NCI-H345 treated with DMSO at 0.1 percent for 48 hours (cell line): Measurements from ENCODE around the gene PPM1A.

ENCODE experiments used
- DNase-seq: peaks from one replicate; lab custom pipeline; 2025; ENCODE audit not compliant: unreplicated experiment; lab: John Stamatoyannopoulos, UW

The PPM1A gene

DNA sequence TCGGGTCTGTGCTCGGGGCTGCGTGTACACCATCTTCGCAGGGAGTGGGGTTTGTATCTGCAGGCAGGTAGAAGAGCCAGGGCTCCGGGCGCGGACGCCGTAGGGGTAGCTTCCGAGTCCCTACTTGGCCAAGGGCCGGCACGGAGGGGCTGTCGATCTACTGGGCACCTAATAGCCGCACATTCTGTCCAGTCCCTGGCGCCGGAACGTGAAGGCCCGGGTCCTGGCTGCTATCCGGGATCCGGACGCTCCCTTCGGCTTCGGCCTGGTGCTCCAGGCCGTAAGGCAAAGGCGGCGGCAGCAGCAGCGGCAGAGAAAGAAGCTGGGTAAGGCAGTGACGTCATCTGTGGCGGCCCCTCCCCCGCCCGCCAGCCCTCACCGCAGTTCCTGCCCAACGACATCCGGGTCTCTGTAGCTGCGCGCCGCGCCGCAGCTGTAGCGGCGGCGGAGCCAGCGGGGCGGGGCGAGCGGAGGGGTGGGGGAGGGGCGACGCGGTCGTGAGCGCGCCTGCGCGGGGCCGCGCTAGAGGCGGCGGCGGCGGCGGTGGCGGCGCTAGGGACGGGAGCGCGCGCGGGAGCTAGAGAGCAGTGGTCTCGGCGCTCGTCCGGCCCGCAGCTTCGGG, at the start of gene PPM1A:
TSS of gene PPM1A (plus strand) at position 525 of the 622 bp plus-strand sequence. CDS start 33,483 bp downstream, outside the sequence.
- peak; percentile 92 for DNase-seq

DNA sequence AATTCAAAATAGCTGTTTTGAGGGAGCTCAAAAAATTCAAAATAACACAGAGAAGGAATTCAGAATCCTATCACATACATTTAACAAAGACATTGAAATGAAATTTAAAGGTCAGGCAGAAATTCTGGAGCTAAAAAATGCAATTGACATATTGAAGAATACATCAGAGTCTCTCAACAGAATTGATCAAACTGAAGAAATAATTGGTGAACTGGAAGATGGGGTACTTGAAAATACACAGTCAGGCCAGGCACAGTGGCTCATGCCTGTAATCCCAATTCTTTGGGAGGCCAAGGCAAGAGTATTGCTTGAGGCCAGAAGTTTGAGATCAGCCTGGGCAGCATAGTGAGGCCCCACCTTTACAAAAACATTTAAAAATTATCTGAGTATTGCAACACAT, 49.7 kb upstream of the PPM1A start:
- no peak for DNase-seq

DNA sequence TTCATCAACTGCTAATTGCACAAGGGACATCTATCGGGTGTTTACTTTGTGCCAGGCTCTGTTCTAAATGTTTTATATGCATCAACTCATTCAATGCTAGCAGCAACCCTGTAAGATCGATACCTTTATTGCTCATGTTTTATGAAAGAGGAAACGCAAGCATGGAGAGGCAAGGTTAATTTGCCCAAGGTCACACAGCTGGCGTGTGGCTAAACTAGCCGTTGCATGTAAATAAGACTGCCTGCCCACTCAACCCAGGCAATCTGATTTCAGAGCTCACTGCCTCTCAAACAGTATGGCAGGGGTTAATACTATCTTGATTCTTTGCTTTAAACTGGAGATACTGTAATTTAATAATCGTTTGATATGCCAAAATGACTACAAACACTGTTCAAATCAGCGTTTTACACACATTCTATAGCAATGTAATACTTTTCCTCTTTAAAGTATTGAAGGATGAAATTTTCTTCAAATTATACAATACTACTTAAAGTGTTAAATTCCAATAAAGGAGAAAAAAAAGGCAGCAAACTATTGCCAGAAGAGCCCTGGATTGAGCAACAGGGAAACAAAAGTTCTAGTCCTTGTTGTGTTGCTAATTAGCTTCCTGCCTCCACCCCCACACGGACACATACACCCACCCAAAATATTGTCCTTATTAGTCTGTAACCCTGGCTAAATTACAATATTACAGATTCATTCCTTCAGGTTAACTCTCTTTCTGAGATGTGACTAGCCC, 44.7 kb upstream of the PPM1A start:
- no peak for DNase-seq

DNA sequence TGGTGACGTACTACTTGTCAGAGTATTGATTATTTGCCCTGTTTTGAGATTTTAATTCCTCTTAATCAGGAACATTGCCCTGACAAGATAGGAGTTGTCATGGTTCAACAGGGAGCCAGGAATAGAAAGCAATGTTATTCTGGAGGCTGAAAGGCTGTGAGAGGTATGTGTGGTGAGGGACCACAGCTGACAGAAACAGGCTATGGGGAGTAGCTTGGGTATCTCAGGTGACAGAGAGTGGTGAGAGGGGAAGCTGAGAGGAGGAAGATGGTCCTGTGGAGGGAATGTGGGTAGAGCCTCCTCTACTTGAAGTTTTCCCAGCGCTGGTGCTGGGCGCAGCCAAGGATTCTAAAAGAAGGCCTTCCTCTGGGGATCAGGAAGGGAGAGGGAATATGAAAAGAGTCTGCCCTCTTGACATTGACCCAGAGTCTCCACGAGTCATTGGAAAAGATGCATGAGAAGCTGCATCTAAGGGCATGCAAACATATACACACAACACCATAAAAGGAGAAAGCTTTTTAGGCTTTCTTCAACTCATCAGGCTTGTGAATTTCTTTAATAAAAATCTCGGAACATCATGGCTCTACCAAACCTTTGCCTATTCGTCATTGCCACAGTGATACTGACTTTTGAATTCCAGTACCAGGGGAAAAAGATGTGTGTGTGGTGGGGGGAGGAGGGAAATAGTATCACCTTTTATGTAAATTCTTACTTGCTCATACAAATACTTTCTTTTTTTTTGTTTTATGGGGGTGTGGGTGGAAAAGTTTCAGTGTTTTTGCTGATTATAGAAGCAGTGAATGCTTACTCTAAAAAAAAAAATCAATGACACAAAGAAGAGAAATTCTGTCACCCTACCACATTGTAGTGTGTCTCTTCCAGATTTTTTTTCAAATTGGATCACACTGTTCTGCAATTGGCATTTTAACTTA, 43.9 kb upstream of the PPM1A start:
- DNase-seq = no peak

DNA sequence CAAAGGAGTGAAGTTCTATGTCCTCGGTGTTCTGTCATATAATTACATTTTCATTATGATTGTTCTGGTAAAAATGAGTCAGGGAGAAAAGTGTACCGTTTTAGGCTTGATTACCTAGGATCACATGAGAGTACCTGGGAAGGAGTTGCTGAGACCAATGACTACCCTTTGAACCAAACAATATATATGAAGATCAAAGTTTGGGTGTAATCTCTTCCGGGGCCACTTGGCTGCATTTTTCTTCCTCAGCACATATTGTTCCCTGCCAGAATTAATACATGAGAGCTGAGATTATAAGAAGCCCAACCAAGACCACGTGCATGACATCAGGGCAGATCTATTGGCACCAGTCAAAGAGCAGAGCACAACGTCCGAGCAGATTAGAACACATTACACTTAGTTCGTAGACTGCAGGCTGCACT, 42.8 kb upstream of the PPM1A start:
- no peak for DNase-seq

DNA sequence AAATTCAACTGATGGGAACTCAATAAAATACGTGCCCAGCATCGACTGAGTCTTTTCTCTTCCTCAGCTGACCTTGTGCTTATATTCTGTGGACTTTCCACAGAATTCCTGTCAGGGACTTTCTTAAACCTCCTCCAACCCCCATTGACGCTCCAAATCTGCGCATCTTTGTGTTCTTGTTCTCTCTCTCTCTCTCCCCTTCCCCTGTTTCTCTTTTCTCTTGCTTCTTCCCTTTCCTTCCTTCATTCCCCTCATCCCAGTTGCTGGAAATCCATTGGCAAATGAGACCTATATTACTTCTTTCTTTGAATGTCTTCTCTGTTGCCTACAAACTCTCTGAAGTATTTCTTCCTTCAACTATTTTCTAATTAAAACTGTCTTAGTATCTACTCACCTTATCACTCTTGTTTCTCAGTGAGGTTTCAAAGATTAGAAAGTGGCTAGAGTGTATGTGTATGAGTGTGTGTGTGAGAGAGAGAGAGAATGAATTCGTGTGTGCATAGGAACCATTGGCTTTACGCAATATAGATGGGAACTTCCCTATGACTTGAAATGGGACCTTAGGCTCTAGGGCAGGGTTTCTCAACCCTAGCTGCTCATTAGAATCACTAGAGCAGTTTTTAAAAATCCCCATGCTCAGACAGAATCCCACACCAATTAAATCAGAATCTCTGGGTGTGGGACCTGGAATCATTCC, 42.0 kb upstream of the PPM1A start:
- DNase-seq = no peak

DNA sequence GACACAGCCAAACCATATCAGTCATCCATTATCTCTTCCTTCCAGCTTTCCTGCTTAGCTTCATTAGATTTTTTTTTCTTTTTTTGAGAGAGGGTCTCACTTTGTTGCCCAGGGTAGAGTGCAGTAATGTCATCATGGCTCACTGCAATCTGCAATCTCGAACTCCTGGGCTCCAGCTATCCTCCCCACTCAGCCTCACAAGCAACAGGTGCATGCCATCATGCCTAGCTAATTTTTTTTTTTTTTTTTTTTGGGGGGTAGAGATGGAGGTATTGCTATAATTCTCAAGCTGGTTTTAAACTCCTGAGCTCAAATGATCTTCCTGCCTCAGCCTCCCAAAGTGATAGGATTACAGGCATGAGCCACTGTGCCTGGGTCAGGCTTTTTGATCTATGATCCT, 38.3 kb upstream of the PPM1A start:
- DNase-seq = no peak

DNA sequence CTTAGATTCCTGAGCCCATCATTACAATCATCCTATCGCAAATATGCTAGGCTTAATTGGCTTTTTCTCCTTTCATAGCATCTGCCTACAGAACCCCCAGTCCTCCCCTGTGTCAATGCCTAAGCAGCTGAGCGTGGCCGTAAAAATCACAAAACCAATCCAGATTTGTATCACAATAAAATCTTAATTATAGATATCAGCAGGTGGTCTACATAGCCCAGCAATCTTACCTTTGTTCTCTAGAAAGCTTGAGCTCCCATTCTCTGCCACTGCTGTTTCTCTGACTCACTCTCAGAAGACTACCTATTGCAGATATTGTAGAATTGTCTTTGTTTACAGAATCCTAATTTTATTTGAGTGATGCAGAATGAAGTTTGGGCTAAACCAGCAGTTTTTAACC, 37.9 kb upstream of the PPM1A start:
- DNase-seq = no peak

DNA sequence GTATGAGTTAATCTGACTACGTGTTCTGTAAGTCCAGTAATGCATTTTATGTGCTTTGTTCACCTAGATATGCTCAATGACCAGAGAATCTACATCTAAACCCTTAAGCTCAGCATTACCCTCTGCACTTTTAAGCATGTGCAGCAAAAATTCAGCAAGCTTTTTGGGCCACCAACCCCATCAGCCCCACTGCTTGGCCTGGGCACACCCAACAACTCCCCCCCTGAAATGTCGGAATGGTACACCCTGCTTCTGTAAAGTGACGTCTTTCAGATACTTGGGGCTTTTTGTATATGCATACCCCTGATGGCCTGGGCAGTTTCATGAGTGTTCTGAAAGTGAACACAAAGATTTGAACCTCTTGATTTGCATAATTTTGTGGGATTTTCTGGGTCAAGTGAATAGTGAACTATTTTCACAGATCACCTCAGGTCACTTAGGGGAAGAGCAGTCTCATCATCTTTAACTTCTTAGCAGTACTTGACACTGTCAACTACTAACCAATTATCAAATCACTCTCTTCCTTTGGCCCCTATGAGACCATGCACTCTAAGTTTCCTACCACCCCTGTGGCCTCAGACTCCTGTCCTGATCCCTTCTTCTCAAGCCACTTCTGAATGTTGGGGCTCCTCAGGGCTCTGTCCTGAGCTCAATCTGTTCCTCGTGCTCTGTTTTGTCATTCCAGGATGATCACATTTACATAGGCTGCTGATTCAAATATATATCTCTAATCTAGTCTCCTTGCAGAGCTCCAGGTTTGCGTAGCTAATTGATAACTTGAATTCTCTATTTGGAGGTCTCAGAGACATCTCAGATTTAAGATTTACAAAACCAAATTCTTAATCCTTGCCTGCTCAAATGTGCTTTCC, 36.3 kb upstream of the PPM1A start:
- DNase-seq = no peak

DNA sequence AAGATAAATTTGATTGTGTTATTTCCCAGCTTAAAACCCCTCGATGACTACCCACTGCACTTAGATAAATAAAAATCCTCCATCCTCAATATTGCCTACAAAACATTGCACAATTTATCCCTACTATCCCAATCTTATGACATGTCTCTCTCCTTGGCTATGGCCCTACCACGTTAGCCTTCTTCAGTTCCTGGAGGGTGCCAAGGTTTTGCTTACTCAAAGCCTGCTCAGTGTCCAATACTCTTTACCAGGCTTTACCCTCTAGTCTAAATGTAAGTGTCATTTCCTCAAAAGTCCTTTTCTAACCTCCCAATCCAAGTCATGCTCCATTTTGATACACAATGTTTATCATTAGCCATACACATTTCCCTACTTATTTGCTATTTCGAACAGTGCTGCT, 35.0 kb upstream of the PPM1A start:
- no peak for DNase-seq

DNA sequence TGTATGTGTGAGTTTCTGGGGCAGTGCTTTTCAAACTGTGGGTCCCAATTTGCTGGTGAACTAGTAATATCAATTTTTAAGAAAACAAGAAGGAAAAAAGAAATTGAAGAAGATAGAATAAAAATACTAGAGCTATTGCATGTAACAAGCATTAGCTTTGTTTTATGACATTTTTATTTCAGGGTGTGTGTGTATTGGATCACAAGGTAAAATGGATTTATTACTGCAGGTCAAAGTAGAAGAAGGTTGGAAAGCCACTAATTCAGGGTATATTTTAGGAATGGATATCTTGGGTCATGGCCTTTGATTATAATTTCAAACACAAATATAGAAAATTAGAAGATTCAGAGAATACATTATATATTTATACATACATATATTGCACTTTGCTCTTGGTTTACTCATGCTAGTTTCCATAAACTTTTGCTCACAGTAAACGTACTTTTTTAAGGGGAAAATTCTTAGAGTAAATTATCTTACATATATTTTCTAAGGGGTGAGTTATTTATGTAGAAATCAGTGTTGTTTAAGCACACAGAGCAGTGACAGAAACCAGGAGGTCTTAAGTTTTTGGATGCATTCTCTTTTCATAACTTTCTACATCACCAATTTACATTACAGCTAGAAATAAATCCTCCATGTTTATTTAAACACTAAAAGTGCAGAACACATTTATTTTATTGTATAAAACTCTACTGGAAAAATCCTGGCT, 34.5 kb upstream of the PPM1A start:
- DNase-seq = no peak

DNA sequence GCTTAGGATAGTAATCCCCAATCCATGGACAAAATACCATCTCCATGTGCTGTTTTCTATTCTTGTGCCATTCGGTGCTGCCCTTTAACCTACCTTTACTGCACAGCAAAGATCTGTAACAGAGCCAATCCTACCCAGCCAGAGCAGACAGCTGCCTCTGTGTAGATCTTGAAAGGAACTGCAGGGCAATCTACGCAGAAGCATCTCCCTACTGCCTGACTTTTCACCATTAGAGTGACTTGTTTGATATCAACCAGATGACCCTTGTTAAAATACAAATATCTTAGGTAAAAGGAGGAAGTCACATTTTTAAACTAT, 33.9 kb upstream of the PPM1A start:
- DNase-seq = no peak

DNA sequence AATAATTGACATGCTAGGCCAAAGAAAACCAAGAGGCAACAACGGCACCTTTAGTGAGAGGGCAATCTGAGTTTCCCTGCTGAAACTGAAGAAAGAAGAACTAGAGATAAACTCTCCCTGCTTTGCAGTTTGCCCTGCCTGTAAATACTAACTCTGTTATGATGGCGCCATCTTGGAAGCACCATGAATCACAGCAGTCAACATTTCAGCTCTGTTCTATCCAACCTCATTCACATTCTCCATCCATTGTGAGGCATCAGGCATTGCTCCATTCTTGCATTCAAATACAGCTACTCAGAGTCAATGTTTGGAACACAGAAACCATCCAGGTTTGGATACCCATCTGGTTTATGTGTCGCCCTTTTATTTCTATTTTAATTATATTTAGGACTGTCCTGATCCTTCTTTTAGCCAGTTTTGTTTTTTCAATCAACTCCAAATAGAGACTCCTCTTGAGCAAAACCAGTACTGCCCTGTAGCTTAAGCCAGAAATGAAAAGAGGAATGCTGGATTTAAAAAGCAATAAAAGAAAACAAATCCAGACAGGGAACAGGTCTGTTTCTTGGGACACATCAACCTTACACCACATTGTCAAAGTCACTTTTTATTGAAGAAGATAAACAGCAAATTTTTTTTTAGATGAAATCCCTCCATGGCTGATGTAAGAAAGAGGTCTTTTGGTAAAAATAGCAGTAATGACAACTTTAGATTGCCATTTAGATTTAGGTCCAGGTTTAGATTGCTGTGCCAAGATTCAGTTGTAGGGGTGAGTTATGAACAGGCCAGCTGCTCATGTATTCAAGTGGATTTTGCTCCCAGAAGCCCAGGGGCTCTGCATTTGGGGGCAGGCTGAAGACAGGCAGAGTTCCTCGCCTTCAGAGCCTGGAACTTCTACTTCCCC, 33.3 kb upstream of the PPM1A start:
- no peak for DNase-seq

DNA sequence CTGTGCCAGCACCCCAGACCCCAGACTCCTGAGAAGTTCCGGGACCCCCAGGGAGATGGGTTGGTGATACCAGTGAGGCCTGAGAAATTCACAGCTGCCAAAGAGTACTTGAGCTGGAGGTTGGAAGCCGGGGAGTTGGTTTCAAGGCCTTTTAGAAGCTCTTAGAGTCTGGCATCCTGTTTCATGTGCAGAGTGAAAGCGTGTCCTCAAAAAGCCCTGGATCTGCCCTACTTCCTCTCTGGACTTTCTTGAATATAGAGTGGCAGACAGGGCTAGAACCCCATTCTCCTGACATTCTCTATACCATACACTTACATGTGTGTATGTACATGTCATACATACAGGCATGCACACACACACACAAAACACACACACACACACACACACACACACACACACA, 31.3 kb upstream of the PPM1A start:
- no peak for DNase-seq

DNA sequence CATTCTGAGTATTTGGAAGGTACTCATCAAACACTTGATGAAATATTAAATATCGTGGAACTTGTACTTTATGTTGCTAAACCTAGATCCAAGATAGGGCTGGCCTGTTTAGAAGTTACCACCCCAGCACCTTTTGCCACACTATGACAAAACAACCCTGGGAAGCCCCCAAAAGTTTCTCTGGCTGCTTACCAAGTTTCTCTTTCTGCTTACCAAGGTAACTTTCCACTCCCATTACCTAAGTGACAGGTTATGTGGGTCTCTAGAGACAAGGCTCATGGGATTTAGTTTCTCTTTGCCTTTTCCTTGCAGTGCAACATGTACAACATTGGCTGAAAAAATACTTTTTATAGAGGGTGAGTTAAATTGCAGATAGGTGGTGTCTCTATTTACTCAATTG, 28.9 kb upstream of the PPM1A start:
- DNase-seq = no peak

DNA sequence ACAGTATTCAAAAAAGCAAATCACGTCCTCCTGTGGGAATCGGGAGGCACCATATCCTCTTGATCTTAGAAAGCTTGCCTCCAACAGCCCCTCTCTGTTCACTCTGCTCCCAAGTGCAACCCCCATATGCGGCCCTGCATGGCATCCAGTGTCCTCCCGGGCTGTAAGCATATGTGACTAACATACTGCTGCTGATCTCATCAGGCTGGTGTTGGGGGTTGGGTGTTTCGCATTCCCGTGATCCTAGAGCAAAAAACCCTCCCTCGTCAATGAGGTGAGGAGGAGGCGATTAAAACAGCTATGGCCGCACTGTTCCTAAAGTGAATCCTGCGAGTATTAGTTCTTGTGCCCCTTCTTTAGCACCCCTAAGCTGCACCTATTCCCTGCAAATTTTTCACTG, 28.1 kb upstream of the PPM1A start:
- DNase-seq = no peak

DNA sequence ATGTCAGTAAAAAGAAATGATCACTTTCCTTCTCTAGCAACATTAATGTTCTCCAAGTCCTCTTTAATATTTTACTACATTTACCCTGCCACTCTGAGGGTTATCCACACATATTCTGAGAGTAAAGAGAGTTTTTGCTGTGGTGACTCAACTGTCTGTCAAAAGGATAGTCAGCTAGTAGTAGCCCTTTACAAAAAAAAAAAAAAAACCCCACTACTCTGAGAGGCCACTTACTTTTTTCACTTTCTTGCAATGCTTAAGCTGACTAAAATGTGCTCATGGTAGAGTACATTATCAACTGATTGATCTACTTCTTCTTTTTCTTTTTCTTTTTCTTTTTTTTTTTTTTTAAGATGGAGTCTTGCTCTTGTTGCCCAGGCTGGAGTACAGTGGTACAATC, 27.6 kb upstream of the PPM1A start:
- no peak for DNase-seq

DNA sequence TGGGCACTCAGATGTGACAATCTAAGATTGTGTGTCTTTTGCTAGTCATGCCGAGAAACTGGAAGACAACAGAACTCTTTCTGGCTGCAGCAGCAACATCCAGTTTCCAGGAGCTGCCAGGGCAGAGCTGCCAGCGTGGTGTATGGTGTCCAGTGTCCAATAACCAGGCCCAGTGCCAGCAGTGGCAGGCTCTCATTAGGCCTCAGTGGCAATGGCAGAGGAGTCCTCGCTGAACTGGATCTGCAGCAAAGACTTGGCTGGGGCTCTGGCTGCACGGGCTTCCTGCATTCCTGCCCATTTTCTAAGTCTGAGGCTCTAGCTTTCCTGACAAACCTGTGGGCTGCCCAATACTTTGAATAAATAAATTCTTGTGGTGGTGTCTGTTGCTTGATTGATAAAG, 26.2 kb upstream of the PPM1A start:
- no peak for DNase-seq

DNA sequence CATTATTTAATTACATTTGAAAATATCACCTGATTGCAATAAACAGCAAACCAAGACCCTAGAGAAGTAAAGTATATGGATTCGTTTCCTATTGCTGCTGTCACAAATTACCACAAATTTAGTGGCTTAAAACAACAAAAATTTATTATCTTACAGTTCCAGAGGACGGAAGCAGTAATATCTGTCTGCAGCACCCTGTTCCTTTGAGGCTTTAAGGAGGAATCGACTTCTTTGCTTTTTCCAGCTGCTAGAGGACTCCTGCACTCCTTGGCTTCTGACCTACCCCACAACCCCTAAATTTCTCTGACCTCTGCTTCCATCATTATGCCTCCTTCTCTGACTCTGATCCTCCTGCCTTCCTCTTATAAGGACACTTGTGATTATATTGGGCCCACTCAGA, 23.8 kb upstream of the PPM1A start:
- no peak for DNase-seq
